GM13976 (cell line): ENCODE measurements around the gene NEMP1.
"Not testable (repeated sequence)": the region's sequence is repeated elsewhere in the genome, so short reads cannot be mapped to it uniquely, and the experiment has no call there.

Experiments
- DNase-seq: peaks from one replicate; pipeline ENCODE4 v3.0.0; 2012; ENCODE audit warnings: low spot score
- CTCF ChIP-seq: IDR thresholded peaks from 2 replicates; pipeline ENCODE4 v1.5.1; 2012; ENCODE audit warnings: borderline replicate concordance, mild to moderate bottlenecking; ENCODE audit not compliant: insufficient read depth; ENCODE audit errors: extremely low read depth, missing control alignments, control extremely low read depth
- in situ Hi-C: fragments of 300-500 bp; cut with MboI; formaldehyde crosslinking; loops from one replicate; pipeline ENCODE4 v1.12.0; 2022; ENCODE audit warnings: low sequenced_read_pairs, mixed read lengths, inconsistent platforms; ENCODE audit not compliant: unreplicated experiment

Gene NEMP1

GRCh38 chr12:57123813-57124212, 45.2 kb upstream of the NEMP1 start:
- TF ChIP-seq CTCF, result no peak
- no peak for DNase-seq
- in situ Hi-C loops, result loop anchor here (5.0 kb wide), 1 partner anchor 53 kb away; no protein-coding TSS in a partner anchor

- in situ Hi-C loops, result loop anchor here (5.0 kb wide), 1 partner anchor 57 kb away; no protein-coding TSS in a partner anchor
- not testable (repeated sequence) for DNase-seq
Observed at GRCh38 chr12:57120718-57121117, 42.1 kb upstream of the NEMP1 start.

- no peak for TF ChIP-seq CTCF
- no peak for DNase-seq
Observed at GRCh38 chr12:57119294-57120085, 40.9 kb upstream of the NEMP1 start.

GRCh38 chr12:57118711-57119271, 40.2 kb upstream of the NEMP1 start:
- DNase-seq, result no peak
- no peak for TF ChIP-seq CTCF
- in situ Hi-C loops, result loop anchor here (10.0 kb wide), 1 partner anchor 364 kb away; the partner anchor contains the start of gene PRIM1

More at GRCh38 chr12:57119294-57120085, 40.9 kb upstream of the NEMP1 start:
- in situ Hi-C loops, result loop anchor here (5.0 to 10.0 kb wide), 2 partner anchors 58 to 365 kb away; partner anchors contain the start of gene PRIM1

- TF ChIP-seq CTCF, result no peak
- in situ Hi-C loops, result loop anchor here (10.0 kb wide), 1 partner anchor 362 kb away; the partner anchor contains the start of gene PRIM1
- no peak for DNase-seq
Observed at GRCh38 chr12:57116580-57117281, 38.1 kb upstream of the NEMP1 start.

- peak; percentile 91 for TF ChIP-seq CTCF
- in situ Hi-C loops, result loop anchor here (5.0 to 10.0 kb wide), 3 partner anchors 45 to 358 kb away; partner anchors contain the start of genes PRIM1 and ZBTB39
- no peak for DNase-seq
Observed at GRCh38 chr12:57112492-57113294, 34.1 kb upstream of the NEMP1 start.
